Endothelial cell of umbilical vein (primary cell): ENCODE results near the gene PRPSAP1. TPM values are rescaled to one million over a fixed set of nuclear protein-coding genes. Genes with fewer than 3 reads are reported as not detected.

Source experiments
- BruUV-seq: library from RNA; stranded (reverse); fragments of 400-500 nt; replicated peaks from 2 replicates; lab custom pipeline; 2021; lab: Mats Ljungman, UMichigan
- CTCF ChIA-PET: fragments of 300-600, 350-600 bp; sonication (Branson Sonifier 250); formaldehyde crosslinking; loops from one replicate; lab custom pipeline; 2021; ENCODE audit warnings: antibody characterized with exemption, inconsistent platforms; lab: Charles Lee
- POLR2A ChIA-PET: fragments of 300-600, 350-600 bp; sonication (Branson Sonifier 250); formaldehyde crosslinking; loops from one replicate; lab custom pipeline; 2021; ENCODE audit warnings: antibody characterized with exemption, inconsistent platforms; lab: Charles Lee
- DNase-seq: peaks from one replicate; pipeline ENCODE4 v3.0.0-alpha.2; 2011; ENCODE audit warnings: low read depth, low spot score
- FAIRE-seq: peaks from 2 replicates; lab custom pipeline; 2011; peaks lifted over from hg19 to GRCh38; lab: Jason Lieb, UNC
- H2AFZ ChIP-seq: 2 replicates; pipeline ENCODE4 v1.6.0; 2012; ENCODE audit warnings: low read depth, low read length, control low read depth, inconsistent platforms
- H3K27ac ChIP-seq: 2 replicates; pipeline ENCODE4 v1.5.1; 2011; ENCODE audit warnings: low read depth, mild to moderate bottlenecking, control low read depth, low read length, moderate library complexity; ENCODE audit not compliant: insufficient read depth
- H3K27me3 ChIP-seq, 2 experiments: 2 replicates each; pipeline versions ENCODE4 v1.6.0 to v1.6.1; 2011; ENCODE audit warnings: low read length in 2 of 2, mixed read lengths in 1 of 2; ENCODE audit not compliant: control insufficient read depth in 2 of 2, insufficient read depth in 2 of 2
- H3K36me3 ChIP-seq, 2 experiments: 2 replicates in 1 of 2; 3 replicates in 1 of 2; pipeline ENCODE4 v1.5.1; 2011; ENCODE audit warnings: low read length in 2 of 2, mild to moderate bottlenecking in 1 of 2, moderate library complexity in 1 of 2; ENCODE audit not compliant: control insufficient read depth in 2 of 2, insufficient read depth in 2 of 2; ENCODE audit errors: extremely low read depth in 1 of 2
- H3K4me1 ChIP-seq: 3 replicates; pipeline ENCODE4 v1.5.1; 2011; ENCODE audit warnings: mild to moderate bottlenecking, low read length; ENCODE audit not compliant: control insufficient read depth, insufficient read depth; ENCODE audit errors: extremely low read depth
- H3K4me2 ChIP-seq: 2 replicates; pipeline ENCODE4 v1.6.1; 2011; ENCODE audit warnings: low read length, control low read depth, mixed read lengths; ENCODE audit not compliant: insufficient read depth
- H3K4me3 ChIP-seq, 3 experiments: fragments of 200-600 bp in 1 of 3; sonication (generic), shearing (Covaris generic) in 1 of 3; replicated peaks in 1 of 3; 2 replicates each; pipeline ENCODE4 v1.5.1; 2011 to 2016; ENCODE audit warnings: control low read depth in 3 of 3, low read length in 3 of 3, mild to moderate bottlenecking in 2 of 3, inconsistent platforms in 1 of 3, low read depth in 1 of 3, moderate library complexity in 1 of 3; ENCODE audit not compliant: insufficient read depth in 1 of 3
- H3K79me2 ChIP-seq: 2 replicates; pipeline ENCODE4 v1.6.0; 2012; ENCODE audit warnings: low read length, inconsistent platforms; ENCODE audit not compliant: control insufficient read depth, insufficient read depth
- H3K9ac ChIP-seq: replicated peaks from 2 replicates; pipeline ENCODE3; 2011; ENCODE audit warnings: low read length, control low read depth; ENCODE audit not compliant: insufficient read depth; ENCODE audit errors: extremely low read depth
- H3K9me1 ChIP-seq: replicated peaks from 3 replicates; pipeline ENCODE4 v1.6.0; 2011; ENCODE audit warnings: mild to moderate bottlenecking, low read length; ENCODE audit not compliant: control insufficient read depth, insufficient read depth; ENCODE audit errors: extremely low read depth
- H3K9me3 ChIP-seq: replicated peaks from 2 replicates; pipeline ENCODE4 v1.5.1; 2012; ENCODE audit warnings: low read length, inconsistent platforms; ENCODE audit not compliant: control insufficient read depth, insufficient read depth
- H4K20me1 ChIP-seq: replicated peaks from 2 replicates; pipeline ENCODE3; 2011; ENCODE audit warnings: mild to moderate bottlenecking, low read length; ENCODE audit not compliant: control insufficient read depth, insufficient read depth; ENCODE audit errors: extremely low read depth
- CTCF ChIP-seq, 2 donors: IDR thresholded peaks; 1 replicate in 1 of 2; 2 replicates in 1 of 2; pipeline ENCODE4 v1.5.1; 2011; ENCODE audit warnings: low read length in 2 of 2, mild to moderate bottlenecking in 2 of 2, moderate library complexity in 2 of 2, control low read depth in 1 of 2, inconsistent platforms in 1 of 2, low read depth in 1 of 2; ENCODE audit not compliant: insufficient read depth in 1 of 2; ENCODE audit errors: extremely low read depth in 1 of 2
- EZH2 ChIP-seq: IDR thresholded peaks from 2 replicates; pipeline ENCODE4 v1.6.1; 2012; ENCODE audit warnings: borderline replicate concordance, low read depth, mild to moderate bottlenecking, moderate library complexity, low read length, inconsistent platforms; ENCODE audit not compliant: severe bottlenecking
- FOS ChIP-seq: IDR thresholded peaks from 2 replicates; pipeline ENCODE4 v1.6.1; 2011; ENCODE audit warnings: mild to moderate bottlenecking, low read length, moderate library complexity, borderline replicate concordance; ENCODE audit not compliant: insufficient read depth
- GATA2 ChIP-seq: IDR thresholded peaks from 2 replicates; pipeline ENCODE4 v1.7.0; 2011; ENCODE audit warnings: low read depth, mild to moderate bottlenecking, moderate library complexity, mixed read lengths, low read length; ENCODE audit not compliant: insufficient read length, insufficient read depth
- JUN ChIP-seq: IDR thresholded peaks from 2 replicates; pipeline ENCODE4 v1.6.1; 2011; ENCODE audit warnings: borderline replicate concordance, low read depth; ENCODE audit not compliant: insufficient read length, insufficient read depth
- MAX ChIP-seq: IDR thresholded peaks from 2 replicates; pipeline ENCODE4 v1.6.1; 2011; ENCODE audit not compliant: insufficient read depth, insufficient read length
- MYC ChIP-seq: IDR thresholded peaks from one replicate; pipeline ENCODE4 v1.6.1; 2011; ENCODE audit warnings: mild to moderate bottlenecking, low read depth, low read length
- POLR2A ChIP-seq: IDR thresholded peaks from 2 replicates; pipeline ENCODE4 v1.6.1; 2012; ENCODE audit warnings: low read depth, mild to moderate bottlenecking, control low read depth, low read length
- POLR2AphosphoS5 ChIP-seq: IDR thresholded peaks from 2 replicates; pipeline ENCODE4 v1.6.1; 2012; ENCODE audit warnings: low read depth, mild to moderate bottlenecking, control low read depth, low read length, moderate library complexity; ENCODE audit not compliant: insufficient read depth
- dilution Hi-C: fragments of 300-500 bp; cut with MboI; formaldehyde crosslinking; loops from one replicate; pipeline ENCODE4 v1.15.0; 2019; ENCODE audit warnings: low sequenced_read_pairs; ENCODE audit not compliant: extremely low pct_ligation_motif_present
- intact Hi-C: fragments of 100-400 bp; cut with micrococcal nuclease; formaldehyde crosslinking; loops from one replicate; pipeline ENCODE4 v1.10.0; 2022
- polyA plus RNA-seq, 4 experiments: library from polyadenylated mRNA; depleted of rRNA in 3 of 4; stranded (reverse) in 3 of 4; unstranded in 1 of 4; fragments of >200 nt; gene quantifications; 2 replicates each; pipeline versions ENCODE4 v1.2.1 to v1.2.3, GENCODE V29; 2011 to 2012; ENCODE audit warnings: missing spikeins in 1 of 4
- total RNA-seq: library from RNA; stranded (reverse); gene quantifications from 2 replicates; pipeline ENCODE4 v1.2.3, GENCODE V29; 2021

The PRPSAP1 gene
- total and polyA plus RNA-seq, 2 donors (not counting 3 experiments of a cell fraction or from before 2014, with no cell fraction given), result 90.2 to 123 TPM

DNA sequence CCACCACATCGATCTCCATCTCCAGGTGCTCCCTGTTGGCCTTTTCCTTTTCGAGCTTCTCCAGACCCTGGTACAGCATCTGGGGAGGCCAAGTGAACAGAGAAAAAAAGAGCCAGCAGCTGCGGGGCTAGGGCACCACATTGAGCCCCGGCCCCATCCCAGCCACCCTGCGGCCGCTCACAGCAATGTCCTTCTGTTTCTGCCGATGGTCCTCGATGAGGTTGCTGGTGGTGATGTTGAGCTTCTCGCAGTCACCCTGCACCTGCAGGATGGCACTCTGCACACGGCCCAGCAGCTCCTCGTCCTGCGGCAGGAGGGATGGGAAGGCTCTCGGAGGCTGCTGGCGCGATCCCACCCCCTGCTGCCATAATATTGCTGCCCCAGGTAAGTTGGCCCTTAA lies 73.1 kb downstream of the PRPSAP1 start:
- H3K4me1 ChIP-seq, result no peaks in the 10 kb centered on the region
- FAIRE-seq, result no peak
- dilution Hi-C loops, result no loop called here
- intact Hi-C loops, result no loop called here
- no peaks in the 10 kb centered on the region for H3K79me2 ChIP-seq
- H4K20me1 ChIP-seq, result no peaks in the 10 kb centered on the region
- H3K4me2 ChIP-seq, result no peak overlapping the region
- no peak overlapping the region for H3K27ac ChIP-seq
- no peak overlapping the region for H2AFZ ChIP-seq
- no peaks in the 10 kb centered on the region for H3K27me3 ChIP-seq
- DNase-seq, result no peak
- ChIA-PET CTCF (interaction anchor here (1.2 to 14.1 kb wide), 16 partner anchors 8 to 159 kb away, joined by 3 to 320 read pairs (median 16); partner anchors contain the start of genes FOXJ1 and RNF157), POLR2A (no interaction called here)
- peaks cover 0 to 2% of the 10 kb centered on the region in 2 experiments for H3K36me3 ChIP-seq
- TF ChIP-seq POLR2AphosphoS5, result no peak
- TF ChIP-seq FOS, result no peak
- TF ChIP-seq CTCF (IDR thresholded peaks at IDR 0.05; ENCODE audit: extremely low read depth in 1 of 2, insufficient read depth in 1 of 2, low read depth in 1 of 2, low read length in 2 of 2), result no peak
- TF ChIP-seq JUN, result no peak
- TF ChIP-seq GATA2, result no peak
- no peak for TF ChIP-seq EZH2
- no peak for TF ChIP-seq MAX
- TF ChIP-seq MYC, result no peak
- TF ChIP-seq POLR2A, result no peak
- BruUV-seq, result no TSS peak
- H3K4me3 ChIP-seq, result no peak overlapping the region
- no peaks in the 10 kb centered on the region for H3K9me1 ChIP-seq
- H3K9me3 ChIP-seq, result no peaks in the 10 kb centered on the region
- no peak overlapping the region for H3K9ac ChIP-seq
